HepG2 (cell line): Measurements from ENCODE around the gene U2AF2. TPM values are rescaled to one million over a fixed set of nuclear protein-coding genes. Genes with fewer than 3 reads are reported as not detected.
A peak's percentile ranks its signal among the peaks of the same experiment; 100 is the strongest.

Experiments used
- CCAR2 ChIP-seq: fragments of 200-400 bp; formaldehyde crosslinking; optimal IDR thresholded peaks from 2 replicates; pipeline ENCODE3; 2018; ENCODE audit warnings: low read depth, mild to moderate bottlenecking, low read length, moderate library complexity
- POLR2A ChIP-seq, 2 experiments: IDR thresholded peaks; 2 replicates each; pipeline ENCODE4 v1.6.1; 2011; ENCODE audit warnings: low read depth in 2 of 2, low read length in 2 of 2, mild to moderate bottlenecking in 1 of 2, moderate library complexity in 1 of 2; ENCODE audit not compliant: insufficient read depth in 1 of 2
- PRPF4 ChIP-seq: fragments of 200-400 bp; formaldehyde crosslinking; IDR thresholded peaks from 2 replicates; pipeline ENCODE4 v1.6.1; 2016; ENCODE audit warnings: low read length, low read depth; ENCODE audit not compliant: poor library complexity, severe bottlenecking
- RNF2 ChIP-seq: fragments of 450-650 bp; conservative IDR thresholded peaks from 2 replicates; pipeline ENCODE4 v1.6.1; 2016; ENCODE audit warnings: low read depth
- SAP130 ChIP-seq: IDR thresholded peaks from 2 replicates; pipeline ENCODE4 v1.6.1; 2016; ENCODE audit warnings: low read depth
- SP5 ChIP-seq: IDR thresholded peaks from 2 replicates; pipeline ENCODE4 v1.6.1; 2016; ENCODE audit warnings: low read depth, borderline replicate concordance
- TOPORS ChIP-seq: sonication (generic); formaldehyde crosslinking; IDR thresholded peaks from 2 replicates; pipeline ENCODE4 v1.8.0; 2023; ENCODE audit warnings: mild to moderate bottlenecking, missing genetic modification reagents
- ZNF234 ChIP-seq: sonication (generic); formaldehyde crosslinking; conservative IDR thresholded peaks from 2 replicates; pipeline ENCODE4 v1.5.1; 2020; ENCODE audit warnings: mild to moderate bottlenecking, missing genetic modification reagents
- ZNF275 ChIP-seq: sonication (generic); formaldehyde crosslinking; IDR thresholded peaks from 2 replicates; pipeline ENCODE4 v1.8.0; 2022; ENCODE audit warnings: missing genetic modification reagents, mild to moderate bottlenecking, inconsistent platforms, borderline replicate concordance
- ZNF407 ChIP-seq: sonication (generic); formaldehyde crosslinking; IDR thresholded peaks from one replicate; pipeline ENCODE4 v1.5.1; 2020; ENCODE audit warnings: mild to moderate bottlenecking, missing genetic modification reagents; ENCODE audit errors: not compliant biosample characterization
- ZNF609 ChIP-seq: sonication (generic); formaldehyde crosslinking; IDR thresholded peaks from 2 replicates; pipeline ENCODE4 v1.4.0; 2020; ENCODE audit warnings: mild to moderate bottlenecking, missing genetic modification reagents, borderline replicate concordance
- ZNF720 ChIP-seq: sonication (generic); formaldehyde crosslinking; IDR thresholded peaks from 2 replicates; pipeline ENCODE4 v1.4.0; 2020; ENCODE audit warnings: missing genetic modification reagents
- ZNF766 ChIP-seq: sonication (generic); formaldehyde crosslinking; IDR thresholded peaks from 2 replicates; pipeline ENCODE4 v1.5.0; 2020; ENCODE audit warnings: missing genetic modification reagents, borderline replicate concordance
- ZNF773 ChIP-seq: sonication (generic); formaldehyde crosslinking; IDR thresholded peaks from 2 replicates; pipeline ENCODE4 v1.4.0; 2020; ENCODE audit warnings: missing genetic modification reagents, borderline replicate concordance
- ZNF782 ChIP-seq: sonication (generic); formaldehyde crosslinking; IDR thresholded peaks from 2 replicates; pipeline ENCODE4 v1.4.0; 2020; ENCODE audit warnings: missing genetic modification reagents, mild to moderate bottlenecking, borderline replicate concordance
- polyA plus RNA-seq, 8 experiments: library from polyadenylated mRNA; depleted of rRNA in 3 of 8; stranded (reverse) in 7 of 8; unstranded in 1 of 8; fragments of >200 nt; fragmentation: Illumina TruSeq in 4 of 8; extraction: Trizol in 4 of 8; gene quantifications; 2 replicates each; pipeline versions ENCODE4 v1.2.1 to v1.2.3, GENCODE V29; 2011 to 2016; ENCODE audit warnings: low read depth in 4 of 8, missing spikeins in 1 of 8, mixed read lengths in 1 of 8; ENCODE audit not compliant: insufficient read depth in 1 of 8
- total RNA-seq, 5 experiments: library from RNA; depleted of rRNA; stranded (reverse); fragments of >200 nt; fragmentation: Illumina TruSeq; extraction: Trizol; gene quantifications; 2 replicates each; pipeline ENCODE4 v1.2.3, GENCODE V29; 2016; ENCODE audit warnings: low read depth in 1 of 5

U2AF2 gene
- total and polyA plus RNA-seq, 2 of the 13 experiments (the other 11 are each of a cell fraction or from before 2014, with no cell fraction given): 84.3 to 124 TPM

GRCh38 chr19:55674841-55675660, 20.2 kb downstream of the U2AF2 start, which contains the start of gene EPN1 (continued):
- no peak for TF ChIP-seq ZNF782 (CRISPR knock-in tag)
- peak in 1 of 2 experiments; percentile 72; a peak in 2 of 4 replicates for TF ChIP-seq POLR2A (IDR thresholded peaks at IDR 0.05; ENCODE audit: insufficient read depth in 1 of 2, low read depth in 2 of 2, low read length in 2 of 2)
- TF ChIP-seq TOPORS (CRISPR knock-in tag): no peak
- no peak for TF ChIP-seq ZNF275
- peak; percentile 57 for TF ChIP-seq PRPF4
- no peak; the same call in 1 of the 2 replicates for TF ChIP-seq ZNF234
- TF ChIP-seq RNF2: no peak
- peak; percentile 94 for TF ChIP-seq SAP130 (CRISPR knock-in tag)
- TF ChIP-seq ZNF720 (CRISPR knock-in tag): no peak
- no peak for TF ChIP-seq CCAR2
- no peak for TF ChIP-seq ZNF766 (CRISPR knock-in tag)
- peak; percentile 48; the same call in 1 of the 2 replicates for TF ChIP-seq ZNF609 (CRISPR knock-in tag)
- no peak for TF ChIP-seq SP5 (CRISPR knock-in tag)
- TF ChIP-seq ZNF407 (CRISPR knock-in tag): no peak
- TF ChIP-seq ZNF773: 0 out of 2 replicates have a peak, but pooled peaks have one; percentile 65
